ENCODE results near the gene KISS1. TPM values are rescaled to one million over a fixed set of nuclear protein-coding genes. Genes with fewer than 3 reads are reported as not detected.
"Not testable (repeated sequence)": the region's sequence is repeated elsewhere in the genome, so short reads cannot be mapped to it uniquely, and the experiment has no call there.

The KISS1 gene, protein sequence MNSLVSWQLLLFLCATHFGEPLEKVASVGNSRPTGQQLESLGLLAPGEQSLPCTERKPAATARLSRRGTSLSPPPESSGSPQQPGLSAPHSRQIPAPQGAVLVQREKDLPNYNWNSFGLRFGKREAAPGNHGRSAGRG
- total RNA-seq, result not detected in 2 replicates

GRCh38 chr1:204196068-204196795 is at the start of gene KISS1:
KISS1 (minus strand) TSS chr1:204196491; CDS start chr1:204192876, 3,615 bp downstream.
- Mint-ChIP-seq H3K4me3 (no peak within 1 kb of the TSS), H3K4me1 (no peaks in the 10 kb centered on the region), H3K27ac (no peak within 1 kb of the TSS), H3K9me3 (no peaks in the 10 kb centered on the region), H3K27me3 (peaks cover 13% of the 10 kb centered on the region), H3K36me3 (ENCODE audit: low read depth) (no peaks in the 10 kb centered on the region)
- intact Hi-C loops (cut with micrococcal nuclease), result no loop called here
- DNase-seq, result no peak

- Mint-ChIP-seq H3K36me3 (ENCODE audit: low read depth) (no peaks in the 10 kb centered on the region), H3K27me3 (peaks cover 2% of the 10 kb centered on the region), H3K9me3 (no peaks in the 10 kb centered on the region), H3K27ac (no peak overlapping the region), H3K4me3 (no peak overlapping the region), H3K4me1 (no peaks in the 10 kb centered on the region)
- DNase-seq, result no peak
- intact Hi-C loops (cut with micrococcal nuclease), result no loop called here
Observed at GRCh38 chr1:204242920-204243319, 46.6 kb upstream of the KISS1 start.

DNA sequence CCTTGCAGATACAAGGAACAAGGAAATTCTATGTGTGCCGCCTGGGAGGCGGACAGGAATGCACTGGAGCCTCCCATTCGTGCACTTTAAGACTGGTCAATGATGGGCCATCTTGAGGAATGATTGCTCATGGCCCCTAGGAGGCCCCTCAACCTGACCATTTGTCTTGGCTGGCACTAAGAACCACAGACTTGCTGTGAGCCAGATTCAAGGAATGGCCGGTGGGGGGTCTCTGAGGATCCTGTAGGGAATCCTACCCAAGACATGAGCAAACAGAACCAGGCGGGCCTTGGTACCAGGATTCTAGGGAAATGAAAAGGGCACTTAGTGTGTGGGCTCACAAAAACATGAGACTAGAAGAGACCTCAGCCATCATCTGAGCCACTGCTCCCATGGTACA is 45.6 kb upstream of the KISS1 start:
- Mint-ChIP-seq H3K27me3 (peaks cover 2% of the 10 kb centered on the region), H3K36me3 (ENCODE audit: low read depth) (no peaks in the 10 kb centered on the region), H3K27ac (no peak overlapping the region), H3K9me3 (no peaks in the 10 kb centered on the region), H3K4me1 (no peaks in the 10 kb centered on the region), H3K4me3 (no peak overlapping the region)
- intact Hi-C loops (cut with micrococcal nuclease), result no loop called here
- DNase-seq, result no peak

DNA sequence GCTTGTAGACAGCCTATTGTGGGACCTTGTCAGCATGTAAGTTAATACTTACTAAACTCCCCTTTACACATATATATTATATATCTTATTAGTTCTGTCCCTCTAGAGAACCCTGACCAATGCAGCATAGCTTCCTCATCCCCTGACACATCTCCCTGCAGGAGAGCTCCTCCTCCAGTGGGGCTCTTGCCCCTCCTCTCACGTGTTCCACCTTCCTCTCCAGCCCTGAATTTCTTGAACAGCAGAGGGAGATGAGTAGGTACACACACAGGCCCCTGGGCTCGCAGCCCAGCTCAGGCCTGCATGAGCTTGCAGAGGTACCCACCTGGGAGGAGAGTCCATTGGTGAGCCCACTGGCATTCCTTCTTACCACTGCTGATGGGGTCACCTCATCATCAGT is 44.8 kb upstream of the KISS1 start:
- intact Hi-C loops (cut with micrococcal nuclease), result no loop called here
- H3K27me3 Mint-ChIP-seq, result peaks cover 2% of the 10 kb centered on the region
- H3K4me1 Mint-ChIP-seq, result no peaks in the 10 kb centered on the region
- no peaks in the 10 kb centered on the region for H3K9me3 Mint-ChIP-seq
- no peak overlapping the region for H3K4me3 Mint-ChIP-seq
- H3K36me3 Mint-ChIP-seq (ENCODE audit: low read depth), result no peaks in the 10 kb centered on the region
- no peak for DNase-seq
- no peak overlapping the region for H3K27ac Mint-ChIP-seq

DNA sequence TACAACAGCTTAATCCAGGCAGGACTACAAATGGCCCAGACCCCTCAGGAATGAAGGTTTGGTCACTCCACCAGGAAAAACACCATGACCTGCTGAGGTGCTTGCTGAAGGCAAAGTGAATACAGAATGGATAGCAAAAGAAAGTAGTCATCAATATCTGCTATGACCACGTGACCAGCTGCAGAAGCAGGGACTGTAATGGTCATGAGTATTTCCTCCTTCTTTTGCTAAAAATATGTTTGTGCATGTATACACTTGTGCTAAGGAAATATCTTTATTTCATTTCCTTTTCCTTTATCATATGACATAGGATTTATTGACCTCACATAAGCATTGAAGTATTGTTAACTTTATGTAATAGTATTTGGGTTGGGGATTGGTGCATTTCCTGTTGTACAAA is 43.9 kb upstream of the KISS1 start:
- Mint-ChIP-seq H3K4me1 (no peaks in the 10 kb centered on the region), H3K36me3 (ENCODE audit: low read depth) (no peaks in the 10 kb centered on the region), H3K27me3 (peaks cover 5% of the 10 kb centered on the region), H3K27ac (no peak overlapping the region), H3K4me3 (no peak overlapping the region), H3K9me3 (no peaks in the 10 kb centered on the region)
- DNase-seq, result no peak
- intact Hi-C loops (cut with micrococcal nuclease), result no loop called here

DNA sequence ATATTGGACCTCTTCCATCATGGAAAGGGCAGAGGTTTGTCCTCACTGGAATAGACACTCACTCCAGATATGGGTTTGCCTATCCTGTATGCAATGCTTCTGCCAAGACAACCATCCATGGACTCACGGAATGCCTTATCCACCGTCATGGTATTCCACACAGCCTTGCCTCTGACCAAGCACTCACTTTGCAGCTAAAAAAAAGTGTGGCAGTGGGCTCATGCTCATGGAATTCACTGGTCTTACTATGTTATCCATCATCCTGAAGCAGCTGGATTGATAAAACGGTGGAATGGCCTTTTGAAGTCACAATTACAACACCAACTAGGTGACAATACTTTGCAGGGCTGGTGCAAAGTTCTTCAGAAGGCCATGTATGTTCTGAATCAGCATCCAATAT is 43.1 kb upstream of the KISS1 start:
- DNase-seq; H3K27me3 Mint-ChIP-seq; H3K27ac Mint-ChIP-seq; H3K4me1 Mint-ChIP-seq; H3K4me3 Mint-ChIP-seq; H3K9me3 Mint-ChIP-seq; H3K36me3 Mint-ChIP-seq (ENCODE audit: low read depth); intact Hi-C loops (cut with micrococcal nuclease): not testable (repeated sequence)

DNA sequence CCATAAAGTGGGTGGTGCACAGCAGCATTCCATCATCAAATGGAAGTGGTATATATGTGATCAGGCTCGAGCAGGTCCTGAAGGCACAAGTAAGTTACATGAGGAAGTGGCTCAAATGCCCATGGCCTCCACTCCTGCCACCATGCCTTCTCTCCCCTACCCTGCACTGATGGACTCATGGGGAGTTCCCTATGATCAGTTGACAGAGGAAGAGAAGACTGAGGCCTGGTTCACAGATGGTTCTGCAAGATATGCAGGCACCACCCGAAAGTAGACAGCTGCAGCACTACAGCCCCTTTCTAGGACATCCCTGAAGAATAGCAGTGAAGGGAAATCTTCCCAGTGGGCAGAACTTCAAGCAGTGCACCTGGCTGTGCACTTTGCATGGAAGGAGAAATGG is 42.2 kb upstream of the KISS1 start:
- H3K27me3 Mint-ChIP-seq; H3K4me3 Mint-ChIP-seq; DNase-seq; intact Hi-C loops (cut with micrococcal nuclease); H3K36me3 Mint-ChIP-seq (ENCODE audit: low read depth); H3K27ac Mint-ChIP-seq; H3K4me1 Mint-ChIP-seq; H3K9me3 Mint-ChIP-seq: not testable (repeated sequence)

DNA sequence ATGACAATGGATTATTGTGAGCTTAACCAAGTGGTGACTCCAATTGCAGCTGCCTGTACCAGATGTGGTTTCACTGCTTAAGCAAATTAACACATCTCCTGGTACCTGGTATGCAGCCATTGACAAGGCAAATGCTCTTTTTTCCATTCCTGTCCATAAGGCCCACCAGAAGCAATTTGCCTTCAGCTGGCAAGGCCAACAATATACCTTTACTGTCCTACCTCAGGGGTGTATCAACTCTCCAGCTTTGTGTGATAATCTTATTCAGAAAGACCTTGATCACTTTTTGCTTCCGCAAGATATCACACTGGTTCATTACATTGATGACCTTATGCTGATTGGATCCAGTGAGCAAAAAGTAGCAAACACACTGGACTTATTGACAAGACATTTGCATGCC is 41.2 kb upstream of the KISS1 start:
- H3K4me3 Mint-ChIP-seq; DNase-seq; H3K27ac Mint-ChIP-seq; H3K4me1 Mint-ChIP-seq; intact Hi-C loops (cut with micrococcal nuclease); H3K36me3 Mint-ChIP-seq (ENCODE audit: low read depth); H3K9me3 Mint-ChIP-seq; H3K27me3 Mint-ChIP-seq: not testable (repeated sequence)

- no peaks in the 10 kb centered on the region for H3K36me3 Mint-ChIP-seq (ENCODE audit: low read depth)
- no peak overlapping the region for H3K4me3 Mint-ChIP-seq
- H3K9me3 Mint-ChIP-seq, result no peaks in the 10 kb centered on the region
- no peak for DNase-seq
- intact Hi-C loops (cut with micrococcal nuclease), result no loop called here
- no peaks in the 10 kb centered on the region for H3K4me1 Mint-ChIP-seq
- H3K27me3 Mint-ChIP-seq, result peaks cover 3% of the 10 kb centered on the region
- no peak overlapping the region for H3K27ac Mint-ChIP-seq
Observed at GRCh38 chr1:204232526-204232925, 36.2 kb upstream of the KISS1 start.

DNA sequence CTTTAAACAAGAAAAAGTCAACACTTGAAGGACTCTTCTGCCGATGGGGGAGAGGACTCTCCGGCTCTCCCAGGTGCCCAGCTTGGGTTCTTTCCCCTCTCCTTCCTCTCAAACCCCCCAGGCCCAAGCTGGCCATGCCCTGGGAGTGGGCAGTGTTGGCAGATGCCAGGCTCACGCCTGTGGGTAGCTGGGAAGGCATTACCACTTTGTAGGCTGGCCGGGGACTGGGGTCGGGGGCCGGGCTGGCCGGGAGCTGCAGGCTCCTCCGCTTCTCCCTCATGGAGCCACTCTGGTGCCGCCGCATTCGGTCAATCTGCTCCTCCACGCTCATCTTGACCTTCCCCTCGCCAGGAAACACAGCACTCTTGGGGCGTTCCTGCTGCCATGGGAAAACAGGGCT is 33.9 kb upstream of the KISS1 start:
- Mint-ChIP-seq H3K9me3 (no peaks in the 10 kb centered on the region), H3K36me3 (ENCODE audit: low read depth) (no peaks in the 10 kb centered on the region), H3K27ac (no peak overlapping the region), H3K4me3 (no peak overlapping the region), H3K27me3 (no peaks in the 10 kb centered on the region), H3K4me1 (no peaks in the 10 kb centered on the region)
- DNase-seq, result no peak
- intact Hi-C loops (cut with micrococcal nuclease), result no loop called here

DNA sequence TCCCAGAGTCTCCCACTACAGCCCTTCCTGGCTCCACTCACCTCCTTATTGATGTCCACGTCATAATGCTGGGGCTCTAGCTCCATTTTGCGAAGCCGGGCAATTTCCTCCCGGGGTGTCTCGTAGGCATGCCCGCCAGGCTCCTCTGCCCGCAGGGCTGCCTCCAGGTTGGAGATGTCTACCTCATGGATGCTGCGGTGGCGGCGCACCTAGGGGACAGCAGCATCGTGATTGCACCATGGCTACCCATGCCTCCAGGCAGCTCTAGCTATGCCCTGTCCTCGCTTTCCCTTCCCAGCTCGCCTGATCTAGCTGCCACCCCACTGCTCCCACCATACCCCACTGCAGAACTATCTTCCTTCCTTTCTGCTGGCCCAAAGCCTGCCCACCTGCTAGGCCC is 32.6 kb upstream of the KISS1 start:
- no peaks in the 10 kb centered on the region for H3K9me3 Mint-ChIP-seq
- H3K36me3 Mint-ChIP-seq (ENCODE audit: low read depth), result no peaks in the 10 kb centered on the region
- intact Hi-C loops (cut with micrococcal nuclease), result no loop called here
- DNase-seq, result no peak
- no peaks in the 10 kb centered on the region for H3K27me3 Mint-ChIP-seq
- no peak overlapping the region for H3K4me3 Mint-ChIP-seq
- H3K4me1 Mint-ChIP-seq, result no peaks in the 10 kb centered on the region
- H3K27ac Mint-ChIP-seq, result no peak overlapping the region

DNA sequence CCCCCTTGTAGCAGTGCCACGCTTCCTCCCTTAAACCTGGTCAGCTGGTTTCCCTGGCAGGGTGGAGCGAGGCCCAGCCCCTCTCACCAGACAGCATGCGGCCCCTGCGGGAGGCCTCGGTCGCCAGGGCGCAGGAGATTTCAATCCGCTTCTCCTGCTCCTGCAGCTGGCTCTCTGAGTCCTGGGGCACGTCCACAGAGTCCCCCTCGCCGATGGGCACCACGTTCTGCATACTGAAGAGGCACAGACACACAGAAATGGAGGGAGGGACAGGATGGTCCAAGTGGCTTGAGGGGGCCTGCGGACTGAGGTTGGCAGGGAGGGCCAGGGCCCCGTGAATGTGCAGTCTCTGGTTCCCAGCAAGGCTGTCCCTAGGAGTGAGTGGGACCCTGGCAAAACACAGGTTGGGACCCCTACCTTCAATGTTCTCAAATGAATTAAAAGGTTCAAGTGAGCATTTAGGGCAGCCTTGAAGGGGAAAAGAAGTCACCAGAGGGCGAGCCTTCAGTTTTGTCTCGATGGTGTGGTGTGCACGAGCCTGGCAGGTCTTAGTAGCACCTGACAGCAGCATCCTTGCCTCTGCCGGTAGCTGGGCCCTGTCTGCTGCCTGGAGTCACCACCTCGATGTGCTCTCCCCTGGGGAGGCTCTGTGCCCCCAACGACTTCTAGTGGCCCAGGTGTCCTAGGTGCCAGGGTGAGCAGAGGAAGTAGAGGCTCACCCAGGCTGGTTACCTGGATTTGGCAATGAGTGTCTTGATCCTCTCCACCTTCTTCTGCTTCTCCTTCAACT is 31.9 kb upstream of the KISS1 start:
- Mint-ChIP-seq H3K27ac (no peak overlapping the region), H3K9me3 (no peaks in the 10 kb centered on the region), H3K4me3 (no peak overlapping the region), H3K4me1 (no peaks in the 10 kb centered on the region), H3K36me3 (ENCODE audit: low read depth) (no peaks in the 10 kb centered on the region), H3K27me3 (no peaks in the 10 kb centered on the region)
- no peak for DNase-seq
- intact Hi-C loops (cut with micrococcal nuclease), result no loop called here

GRCh38 chr1:204227351-204227750 is 31.1 kb upstream of the KISS1 start:
- no peak overlapping the region for H3K4me3 Mint-ChIP-seq

GRCh38 chr1:204225841-204226735 is 29.8 kb upstream of the KISS1 start:
- Mint-ChIP-seq H3K4me1 (no peaks in the 10 kb centered on the region), H3K36me3 (ENCODE audit: low read depth) (no peaks in the 10 kb centered on the region), H3K27me3 (no peaks in the 10 kb centered on the region)

More at GRCh38 chr1:204227351-204227750, 31.1 kb upstream of the KISS1 start:
- no peak overlapping the region for H3K27ac Mint-ChIP-seq
- no peaks in the 10 kb centered on the region for H3K9me3 Mint-ChIP-seq
- no peaks in the 10 kb centered on the region for H3K4me1 Mint-ChIP-seq
- H3K27me3 Mint-ChIP-seq, result no peaks in the 10 kb centered on the region
- no peak for DNase-seq
- intact Hi-C loops (cut with micrococcal nuclease), result no loop called here
- no peaks in the 10 kb centered on the region for H3K36me3 Mint-ChIP-seq (ENCODE audit: low read depth)

More at GRCh38 chr1:204225841-204226735, 29.8 kb upstream of the KISS1 start:
- no peak overlapping the region for H3K27ac Mint-ChIP-seq
- H3K9me3 Mint-ChIP-seq, result no peaks in the 10 kb centered on the region
- H3K4me3 Mint-ChIP-seq, result no peak overlapping the region
- intact Hi-C loops (cut with micrococcal nuclease), result no loop called here
- no peak for DNase-seq

Measured in activated CD4-positive, alpha-beta T cell treated with anti-CD3 and anti-CD28 coated beads, Interleukin-2, amount 10 ng/mL, durations not matched to agents 24 days and 14 days (primary cell).